Gastrocnemius medialis (tissue), 4 donors: Measurements from ENCODE around the gene CAPG. TPM values are rescaled to one million over a fixed set of nuclear protein-coding genes. Genes with fewer than 3 reads are reported as not detected.

Experiments used
- ATAC-seq, 2 donors: fragments of 150-250 bp; one replicate each; pipeline ENCODE4 v1.9.1; 2016
- DNase-seq, 2 donors: peaks; one replicate each; pipeline ENCODE4 v3.0.0-alpha.2; 2019
- H3K27ac ChIP-seq, 4 donors: fragments of 200-600 bp; sonication (generic); 1 replicate in 1 of 4; 2 replicates in 3 of 4; pipeline ENCODE4 v1.5.1; 2016 to 2018; ENCODE audit warnings: mild to moderate bottlenecking in 2 of 4, moderate library complexity in 1 of 4
- H3K27me3 ChIP-seq, 3 donors: fragments of 200-600 bp; sonication (generic) in 2 of 3; 1 replicate in 1 of 3; 2 replicates in 2 of 3; pipeline versions ENCODE4 v1.5.1 to v1.6.0; 2016 to 2019; ENCODE audit warnings: mild to moderate bottlenecking in 1 of 3, moderate library complexity in 1 of 3
- H3K36me3 ChIP-seq, 2 donors: fragments of 200-600 bp; sonication (generic) in 1 of 2; one replicate each; pipeline ENCODE4 v1.5.1; 2017 to 2018
- H3K4me1 ChIP-seq, 2 donors: fragments of 200-600 bp; sonication (generic) in 1 of 2; one replicate each; pipeline ENCODE4 v1.5.1; 2016 to 2017; ENCODE audit warnings: mild to moderate bottlenecking in 2 of 2
- H3K4me3 ChIP-seq, 4 donors: fragments of 200-600 bp; sonication (generic) in 3 of 4; 1 replicate in 1 of 4; 2 replicates in 3 of 4; pipeline ENCODE4 v1.5.1; 2016 to 2019; ENCODE audit warnings: mild to moderate bottlenecking in 2 of 4
- H3K9me3 ChIP-seq, 3 donors: fragments of 200-600 bp; sonication (generic) in 2 of 3; 1 replicate in 1 of 3; 2 replicates in 2 of 3; pipeline ENCODE4 v1.5.1; 2016 to 2019
- CTCF ChIP-seq, 5 experiments: fragments of 450-650 bp in 3 of 5; fragments of 200-600 bp in 2 of 5; sonication (generic) in 2 of 5; IDR thresholded peaks in 4 of 5; conservative IDR thresholded peaks in 1 of 5; 1 replicate in 4 of 5; 2 replicates in 1 of 5; pipeline ENCODE4 v1.5.1; 2016 to 2019; ENCODE audit warnings: antibody characterized with exemption in 5 of 5, mild to moderate bottlenecking in 3 of 5, moderate library complexity in 3 of 5
- POLR2A ChIP-seq, 2 donors: fragments of 450-650 bp; IDR thresholded peaks; one replicate each; pipeline ENCODE4 v1.6.1; 2017; ENCODE audit warnings: antibody characterized with exemption in 2 of 2, mild to moderate bottlenecking in 2 of 2, moderate library complexity in 2 of 2
- in situ Hi-C, 4 donors: fragments of 200-750 bp; cut with MboI; loops; one replicate each; pipeline versions ENCODE4 v1.15.0 to v1.8.0; 2017; ENCODE audit warnings: low sequenced_read_pairs in 4 of 4
- intact Hi-C: fragments of 100-400 bp; cut with DNase I; formaldehyde crosslinking; loops from one replicate; pipeline ENCODE4 v1.15.1; 2023; ENCODE audit warnings: low total_unique reads
- total RNA-seq, 4 donors: library from RNA; depleted of rRNA; stranded (reverse); fragments of >200 nt; gene quantifications; one replicate each; pipeline versions ENCODE4 v1.1.0 to v1.2.3, GENCODE V29; 2016

CAPG gene
- total RNA-seq, 4 donors from 2014 or later, result 15.9 to 35.6 (median 23.1) TPM

- no peak for TF ChIP-seq POLR2A (IDR thresholded peaks at IDR 0.05)
- TF ChIP-seq CTCF (IDR thresholded peaks at IDR 0.05 in 4 of 5, conservative IDR thresholded peaks at IDR 0.05 in 1 of 5), result no peak
- no peaks in the 10 kb centered on the region for H3K36me3 ChIP-seq
- ATAC-seq (no peak), DNase-seq (peak in 1 of 2 donors; percentile 8)
- no peak overlapping the region for H3K4me3 ChIP-seq
- peaks cover 11% of the 10 kb centered on the region in 2 donors for H3K4me1 ChIP-seq
- no peaks in the 10 kb centered on the region for H3K27me3 ChIP-seq
- in situ Hi-C loops, result no loop called here
- no peak overlapping the region for H3K27ac ChIP-seq
- intact Hi-C loops, result no loop called here
- no peaks in the 10 kb centered on the region for H3K9me3 ChIP-seq
These were observed 11.6 kb downstream of the CAPG start for GRCh38 chr2:85398426-85399182.

- in situ Hi-C loops, result no loop called here
- intact Hi-C loops, result no loop called here
- H3K4me1 ChIP-seq, result peaks cover 12 to 15% of the 10 kb centered on the region in 2 donors
- ATAC-seq (no peak), DNase-seq (peak in 1 of 2 donors; percentile 43)
- no peak overlapping the region for H3K4me3 ChIP-seq
- no peak overlapping the region for H3K27ac ChIP-seq
- H3K27me3 ChIP-seq, result no peaks in the 10 kb centered on the region
- H3K36me3 ChIP-seq, result no peaks in the 10 kb centered on the region
- H3K9me3 ChIP-seq, result no peaks in the 10 kb centered on the region
- TF ChIP-seq CTCF (IDR thresholded peaks at IDR 0.05 in 4 of 5, conservative IDR thresholded peaks at IDR 0.05 in 1 of 5), result no peak
- TF ChIP-seq POLR2A (IDR thresholded peaks at IDR 0.05), result no peak
These were observed 12.2 kb downstream of the CAPG start for GRCh38 chr2:85397925-85398331.

GRCh38 chr2:85396531-85397470 lies 13.4 kb downstream of the CAPG start:
- no peak for ATAC-seq
- no peak overlapping the region for H3K4me3 ChIP-seq

GRCh38 chr2:85395912-85396475 lies 14.2 kb downstream of the CAPG start:
- peaks cover 0 to 5% of the 10 kb centered on the region in 2 donors for H3K36me3 ChIP-seq
- ATAC-seq, result no peak
- H3K9me3 ChIP-seq, result no peaks in the 10 kb centered on the region
- TF ChIP-seq POLR2A (IDR thresholded peaks at IDR 0.05), result no peak
- TF ChIP-seq CTCF (IDR thresholded peaks at IDR 0.05 in 4 of 5, conservative IDR thresholded peaks at IDR 0.05 in 1 of 5), result no peak
- in situ Hi-C loops (no loop called here), intact Hi-C loops (no loop called here)
- H3K4me1 ChIP-seq, result peaks cover 12 to 15% of the 10 kb centered on the region in 2 donors
- H3K27me3 ChIP-seq, result no peaks in the 10 kb centered on the region
- H3K4me3 ChIP-seq, result no peak overlapping the region
- DNase-seq, result no peak
- H3K27ac ChIP-seq, result peak overlapping the region in 1 of 4 donors; percentile 83

More at GRCh38 chr2:85396531-85397470, 13.4 kb downstream of the CAPG start:
- DNase-seq, result peak in 1 of 2 donors; percentile 12
- Histone ChIP-seq H3K9me3 (no peaks in the 10 kb centered on the region), H3K36me3 (peaks cover 0 to 2% of the 10 kb centered on the region in 2 donors), H3K27ac (peak overlapping the region in 1 of 4 donors; percentile 7), H3K27me3 (no peaks in the 10 kb centered on the region), H3K4me1 (peaks cover 12 to 15% of the 10 kb centered on the region in 2 donors)
- in situ Hi-C loops (no loop called here), intact Hi-C loops (no loop called here)
- TF ChIP-seq CTCF (IDR thresholded peaks at IDR 0.05 in 4 of 5, conservative IDR thresholded peaks at IDR 0.05 in 1 of 5) (no peak), POLR2A (IDR thresholded peaks at IDR 0.05) (no peak)
